Loucy (cell line): ENCODE measurements around the gene RIN3.

ENCODE experiments used
- EZH2phosphoT487 ChIP-seq: fragments of 200-600 bp; IDR thresholded peaks from 2 replicates; pipeline ENCODE4 v1.6.1; 2018; ENCODE audit warnings: antibody characterized with exemption, mild to moderate bottlenecking, moderate library complexity, borderline replicate concordance
- TF ChIP-seq, protein P1 (sequence below): fragments of 200-600 bp; sonication (generic); conservative IDR thresholded peaks from 2 replicates; pipeline ENCODE4 v1.5.1; 2014; ENCODE audit warnings: mild to moderate bottlenecking, antibody characterized with exemption, low read length

DNA sequence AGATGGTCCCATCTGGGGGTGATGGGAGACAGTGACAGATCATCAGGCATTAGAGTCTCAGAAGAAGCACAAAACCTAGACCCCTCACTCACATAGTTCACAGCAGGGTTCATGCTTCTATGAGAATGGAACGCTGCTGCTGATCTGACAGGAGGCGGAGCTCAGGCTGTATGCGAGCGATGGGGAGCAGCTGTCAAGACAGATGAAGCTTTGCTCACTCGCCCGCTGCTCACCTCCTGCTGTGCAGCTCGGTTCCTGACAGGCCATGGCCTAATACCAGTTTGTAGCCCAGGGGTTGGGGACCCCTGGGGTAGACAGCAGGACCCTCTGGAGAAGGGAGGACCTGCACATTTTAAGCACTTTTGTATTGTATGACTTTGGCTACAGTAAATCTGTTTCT is 123.6 kb downstream of the RIN3 start:
- TF ChIP-seq, protein P1, sequence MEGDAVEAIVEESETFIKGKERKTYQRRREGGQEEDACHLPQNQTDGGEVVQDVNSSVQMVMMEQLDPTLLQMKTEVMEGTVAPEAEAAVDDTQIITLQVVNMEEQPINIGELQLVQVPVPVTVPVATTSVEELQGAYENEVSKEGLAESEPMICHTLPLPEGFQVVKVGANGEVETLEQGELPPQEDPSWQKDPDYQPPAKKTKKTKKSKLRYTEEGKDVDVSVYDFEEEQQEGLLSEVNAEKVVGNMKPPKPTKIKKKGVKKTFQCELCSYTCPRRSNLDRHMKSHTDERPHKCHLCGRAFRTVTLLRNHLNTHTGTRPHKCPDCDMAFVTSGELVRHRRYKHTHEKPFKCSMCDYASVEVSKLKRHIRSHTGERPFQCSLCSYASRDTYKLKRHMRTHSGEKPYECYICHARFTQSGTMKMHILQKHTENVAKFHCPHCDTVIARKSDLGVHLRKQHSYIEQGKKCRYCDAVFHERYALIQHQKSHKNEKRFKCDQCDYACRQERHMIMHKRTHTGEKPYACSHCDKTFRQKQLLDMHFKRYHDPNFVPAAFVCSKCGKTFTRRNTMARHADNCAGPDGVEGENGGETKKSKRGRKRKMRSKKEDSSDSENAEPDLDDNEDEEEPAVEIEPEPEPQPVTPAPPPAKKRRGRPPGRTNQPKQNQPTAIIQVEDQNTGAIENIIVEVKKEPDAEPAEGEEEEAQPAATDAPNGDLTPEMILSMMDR, result no peak
- TF ChIP-seq EZH2phosphoT487, result no peak
